HCT116 (cell line): ENCODE data around the gene NEUROD2.

Experiments used
- ELF1 ChIP-seq: IDR thresholded peaks from 2 replicates; pipeline ENCODE4 v1.6.1; 2012; ENCODE audit warnings: low read depth, borderline replicate concordance
- EZH2 ChIP-seq: fragments of 200-600 bp; sonication (generic); IDR thresholded peaks from 2 replicates; pipeline ENCODE4 v1.6.1; 2017; ENCODE audit warnings: antibody characterized with exemption, mixed run types
- JUND ChIP-seq: IDR thresholded peaks from 2 replicates; pipeline ENCODE4 v1.6.1; 2012
- POLR2A ChIP-seq: IDR thresholded peaks from 2 replicates; pipeline ENCODE4 v1.7.0; 2011; ENCODE audit warnings: borderline replicate concordance; ENCODE audit not compliant: insufficient read depth, insufficient read length; ENCODE audit errors: extremely low read depth
- POLR2AphosphoS5 ChIP-seq: IDR thresholded peaks from 2 replicates; pipeline ENCODE4 v1.6.1; 2011; ENCODE audit warnings: mild to moderate bottlenecking, low read depth, low read length, moderate library complexity
- ZFX ChIP-seq: fragments of 450-650 bp; IDR thresholded peaks from 2 replicates; pipeline ENCODE4 v1.6.1; 2017
- ZNF274 ChIP-seq: fragments of 200-500 bp; sonication (Bioruptor generic); IDR thresholded peaks from 2 replicates; pipeline ENCODE4 v1.6.1; 2014; ENCODE audit warnings: mild to moderate bottlenecking, low read depth, low read length, inconsistent platforms
- TF ChIP-seq, protein P1 (sequence below), 3 experiments: fragments of 200-600 bp in 1 of 3; sonication (generic) in 1 of 3; IDR thresholded peaks in 2 of 3; conservative IDR thresholded peaks in 1 of 3; 2 replicates each; pipeline ENCODE4 v1.5.1; 2012 to 2017; ENCODE audit warnings: low read depth in 2 of 3, low read length in 2 of 3, antibody characterized with exemption in 1 of 3, borderline replicate concordance in 1 of 3, control low read depth in 1 of 3, mild to moderate bottlenecking in 1 of 3, mixed read lengths in 1 of 3, mixed run types in 1 of 3, moderate library complexity in 1 of 3; ENCODE audit not compliant: insufficient read depth in 1 of 3
- TF ChIP-seq, protein P2 (sequence below): IDR thresholded peaks from 2 replicates; pipeline ENCODE4 v1.6.1; 2012

DNA sequence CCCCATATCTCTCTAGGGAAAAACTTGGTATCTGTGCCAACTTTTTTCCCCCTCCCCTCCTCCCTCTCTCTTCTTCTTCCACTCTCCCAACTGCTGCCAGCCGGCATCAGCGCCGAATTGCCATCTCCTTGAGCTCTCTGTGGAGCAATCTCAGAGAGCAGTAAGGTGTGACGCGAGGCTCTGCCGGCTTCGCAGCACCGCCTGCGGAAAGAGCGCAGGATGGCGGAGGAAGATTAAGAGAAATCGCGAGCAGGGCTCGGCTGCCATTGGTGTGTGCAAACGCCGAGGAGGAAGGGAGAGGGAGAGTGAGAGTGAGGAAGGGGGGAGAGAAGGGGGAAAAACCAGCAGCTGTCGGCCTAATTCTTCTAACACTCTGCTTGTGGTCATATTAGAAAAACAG is 44.2 kb downstream of the NEUROD2 start:
- TF ChIP-seq, protein P1, sequence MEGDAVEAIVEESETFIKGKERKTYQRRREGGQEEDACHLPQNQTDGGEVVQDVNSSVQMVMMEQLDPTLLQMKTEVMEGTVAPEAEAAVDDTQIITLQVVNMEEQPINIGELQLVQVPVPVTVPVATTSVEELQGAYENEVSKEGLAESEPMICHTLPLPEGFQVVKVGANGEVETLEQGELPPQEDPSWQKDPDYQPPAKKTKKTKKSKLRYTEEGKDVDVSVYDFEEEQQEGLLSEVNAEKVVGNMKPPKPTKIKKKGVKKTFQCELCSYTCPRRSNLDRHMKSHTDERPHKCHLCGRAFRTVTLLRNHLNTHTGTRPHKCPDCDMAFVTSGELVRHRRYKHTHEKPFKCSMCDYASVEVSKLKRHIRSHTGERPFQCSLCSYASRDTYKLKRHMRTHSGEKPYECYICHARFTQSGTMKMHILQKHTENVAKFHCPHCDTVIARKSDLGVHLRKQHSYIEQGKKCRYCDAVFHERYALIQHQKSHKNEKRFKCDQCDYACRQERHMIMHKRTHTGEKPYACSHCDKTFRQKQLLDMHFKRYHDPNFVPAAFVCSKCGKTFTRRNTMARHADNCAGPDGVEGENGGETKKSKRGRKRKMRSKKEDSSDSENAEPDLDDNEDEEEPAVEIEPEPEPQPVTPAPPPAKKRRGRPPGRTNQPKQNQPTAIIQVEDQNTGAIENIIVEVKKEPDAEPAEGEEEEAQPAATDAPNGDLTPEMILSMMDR (IDR thresholded peaks at IDR 0.05 in 2 of 3, conservative IDR thresholded peaks at IDR 0.05 in 1 of 3; ENCODE audit: borderline replicate concordance in 1 of 3, insufficient read depth in 1 of 3, low read depth in 2 of 3, low read length in 2 of 3) = no peak
- TF ChIP-seq JUND (no peak), POLR2AphosphoS5 (no peak), ZNF274 (no peak), EZH2 (no peak), ZFX (no peak), ELF1 (no peak), POLR2A (no peak)
- TF ChIP-seq, protein P2, sequence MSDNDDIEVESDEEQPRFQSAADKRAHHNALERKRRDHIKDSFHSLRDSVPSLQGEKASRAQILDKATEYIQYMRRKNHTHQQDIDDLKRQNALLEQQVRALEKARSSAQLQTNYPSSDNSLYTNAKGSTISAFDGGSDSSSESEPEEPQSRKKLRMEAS = no peak
